Fibroblast of skin of back (primary cell): ENCODE data around the gene ERICH6.
"Not testable (repeated sequence)": the region's sequence is repeated elsewhere in the genome, so short reads cannot be mapped to it uniquely, and the experiment has no call there.

Experiments used
- DNase-seq: peaks from one replicate; pipeline ENCODE4 v3.0.0-alpha.2; 2013

ERICH6 gene

GRCh38 chr3:150681057-150681456, 22.7 kb downstream of the ERICH6 start:
- DNase-seq = no peak

- no peak for DNase-seq
Observed at GRCh38 chr3:150680562-150680961, 23.2 kb downstream of the ERICH6 start.

- no peak for DNase-seq
Observed at GRCh38 chr3:150675587-150675986, 28.1 kb downstream of the ERICH6 start.

- no peak for DNase-seq
Observed at GRCh38 chr3:150673966-150674365, 29.8 kb downstream of the ERICH6 start.

- DNase-seq = no peak
Observed at GRCh38 chr3:150666167-150666566, 37.6 kb downstream of the ERICH6 start.

- no peak for DNase-seq
Observed at GRCh38 chr3:150663461-150663860, 40.3 kb downstream of the ERICH6 start.

GRCh38 chr3:150662410-150663200, 41.1 kb downstream of the ERICH6 start:
- DNase-seq = no peak

- no peak for DNase-seq
Observed at GRCh38 chr3:150656316-150656715, 47.4 kb downstream of the ERICH6 start.

- no peak for DNase-seq
Observed at GRCh38 chr3:150653110-150653561, 50.6 kb downstream of the ERICH6 start.

- DNase-seq = no peak
Observed at GRCh38 chr3:150640256-150640655, 63.5 kb downstream of the ERICH6 start.

- no peak for DNase-seq
Observed at GRCh38 chr3:150639262-150639661, 64.5 kb downstream of the ERICH6 start.

GRCh38 chr3:150636258-150636657, 67.5 kb downstream of the ERICH6 start:
- DNase-seq = no peak

- DNase-seq = peak; percentile 30
Observed at GRCh38 chr3:150635526-150635925, 68.2 kb downstream of the ERICH6 start.

GRCh38 chr3:150635076-150635475, 68.6 kb downstream of the ERICH6 start:
- no peak for DNase-seq

- no peak for DNase-seq
Observed at GRCh38 chr3:150631515-150632221, 72.1 kb downstream of the ERICH6 start.

- DNase-seq = no peak
Observed at GRCh38 chr3:150627557-150627956, 76.2 kb downstream of the ERICH6 start.

GRCh38 chr3:150626148-150626930, 77.4 kb downstream of the ERICH6 start:
- no peak for DNase-seq

- peak; percentile 78 for DNase-seq
Observed at GRCh38 chr3:150623945-150624344, 79.8 kb downstream of the ERICH6 start.

GRCh38 chr3:150622955-150623354, 80.8 kb downstream of the ERICH6 start:
- DNase-seq = not testable (repeated sequence)

GRCh38 chr3:150620002-150620689, 83.6 kb downstream of the ERICH6 start:
- DNase-seq = no peak

- DNase-seq = no peak
Observed at GRCh38 chr3:150613709-150614480, 89.8 kb downstream of the ERICH6 start.

GRCh38 chr3:150613034-150613433, 90.7 kb downstream of the ERICH6 start:
- no peak for DNase-seq
